Adrenal gland (tissue), 5 donors: ENCODE results near the gene PROM1.

ENCODE experiments used
- POLR2A ChIP-seq, 2 donors: fragments of 450-650 bp; IDR thresholded peaks; one replicate each; pipeline ENCODE4 v1.6.1; 2017; ENCODE audit warnings: antibody characterized with exemption in 2 of 2, mild to moderate bottlenecking in 2 of 2, moderate library complexity in 1 of 2
- TF ChIP-seq, protein P1 (sequence below), 6 experiments: fragments of 450-650 bp in 4 of 6; fragments of 200-600 bp in 2 of 6; sonication (generic) in 1 of 6; IDR thresholded peaks; 1 replicate in 5 of 6; 2 replicates in 1 of 6; pipeline versions ENCODE4 v1.5.1 to v1.8.0; 2016 to 2021; ENCODE audit warnings: antibody characterized with exemption in 6 of 6, mild to moderate bottlenecking in 2 of 6, moderate library complexity in 1 of 6
- donor health status: DM: no; HTN: no; CAD: no.

DNA sequence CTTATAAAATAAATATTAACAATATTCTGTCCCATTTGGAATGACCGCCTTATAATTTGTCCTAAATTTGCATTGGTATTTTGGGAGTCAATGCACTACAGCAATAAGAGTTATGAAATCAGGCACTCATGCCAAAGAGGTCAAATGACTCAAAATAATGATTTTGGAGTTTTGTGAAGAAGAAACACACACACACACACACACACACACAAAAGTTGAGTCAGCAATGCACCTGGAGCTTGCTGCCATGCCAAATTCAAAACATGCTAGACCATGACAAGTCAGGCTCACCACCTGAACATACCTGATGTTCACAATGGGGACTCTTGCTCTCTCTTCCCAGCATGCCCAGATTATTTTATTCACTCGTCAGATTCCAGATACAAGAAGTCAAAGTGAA is 56.7 kb downstream of the PROM1 start:
- TF ChIP-seq POLR2A (IDR thresholded peaks at IDR 0.05), result no peak
- TF ChIP-seq, protein P1, sequence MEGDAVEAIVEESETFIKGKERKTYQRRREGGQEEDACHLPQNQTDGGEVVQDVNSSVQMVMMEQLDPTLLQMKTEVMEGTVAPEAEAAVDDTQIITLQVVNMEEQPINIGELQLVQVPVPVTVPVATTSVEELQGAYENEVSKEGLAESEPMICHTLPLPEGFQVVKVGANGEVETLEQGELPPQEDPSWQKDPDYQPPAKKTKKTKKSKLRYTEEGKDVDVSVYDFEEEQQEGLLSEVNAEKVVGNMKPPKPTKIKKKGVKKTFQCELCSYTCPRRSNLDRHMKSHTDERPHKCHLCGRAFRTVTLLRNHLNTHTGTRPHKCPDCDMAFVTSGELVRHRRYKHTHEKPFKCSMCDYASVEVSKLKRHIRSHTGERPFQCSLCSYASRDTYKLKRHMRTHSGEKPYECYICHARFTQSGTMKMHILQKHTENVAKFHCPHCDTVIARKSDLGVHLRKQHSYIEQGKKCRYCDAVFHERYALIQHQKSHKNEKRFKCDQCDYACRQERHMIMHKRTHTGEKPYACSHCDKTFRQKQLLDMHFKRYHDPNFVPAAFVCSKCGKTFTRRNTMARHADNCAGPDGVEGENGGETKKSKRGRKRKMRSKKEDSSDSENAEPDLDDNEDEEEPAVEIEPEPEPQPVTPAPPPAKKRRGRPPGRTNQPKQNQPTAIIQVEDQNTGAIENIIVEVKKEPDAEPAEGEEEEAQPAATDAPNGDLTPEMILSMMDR (IDR thresholded peaks at IDR 0.05), result no peak
